OCI-LY1 (cell line): ENCODE measurements around the gene CENPX.

ENCODE experiments used
- H2AFZ ChIP-seq: fragments of 200-600 bp; sonication (generic), shearing (Covaris generic); 2 replicates; pipeline ENCODE4 v1.6.0; 2014; ENCODE audit warnings: antibody characterized with exemption, mild to moderate bottlenecking, low read length
- H3F3A ChIP-seq: fragments of 200-600 bp; sonication (generic), shearing (Covaris generic); 2 replicates; pipeline ENCODE4 v1.6.0; 2014; ENCODE audit warnings: mild to moderate bottlenecking, antibody characterized with exemption, low read length, moderate library complexity; ENCODE audit not compliant: insufficient read depth
- H3K27ac ChIP-seq: fragments of 200-600 bp; sonication (generic); 2 replicates; pipeline ENCODE4 v1.5.1; 2014; ENCODE audit warnings: low read length, mixed run types, mild to moderate bottlenecking, low read depth; ENCODE audit not compliant: poor library complexity, severe bottlenecking
- H3K27me3 ChIP-seq: fragments of 200-600 bp; sonication (generic); 2 replicates; pipeline ENCODE4 v1.6.0; 2014; ENCODE audit warnings: antibody characterized with exemption, mild to moderate bottlenecking, low read length, moderate library complexity; ENCODE audit not compliant: insufficient read depth
- H3K36me3 ChIP-seq: fragments of 200-600 bp; sonication (generic); 2 replicates; pipeline ENCODE4 v1.6.1; 2014; ENCODE audit warnings: mild to moderate bottlenecking, antibody characterized with exemption, low read length, moderate library complexity, mixed read lengths; ENCODE audit not compliant: insufficient read depth
- H3K4me1 ChIP-seq: fragments of 200-600 bp; sonication (generic); 2 replicates; pipeline ENCODE4 v1.5.1; 2014; ENCODE audit warnings: mild to moderate bottlenecking, low read length, moderate library complexity; ENCODE audit not compliant: insufficient read depth, severe bottlenecking
- H3K4me2 ChIP-seq: fragments of 200-600 bp; sonication (generic), shearing (Covaris generic); 2 replicates; pipeline ENCODE4 v1.6.1; 2014; ENCODE audit warnings: low read length
- H3K4me3 ChIP-seq: fragments of 200-600 bp; sonication (generic); 2 replicates; pipeline ENCODE4 v1.5.1; 2014; ENCODE audit warnings: low read length, low read depth, mild to moderate bottlenecking, mixed read lengths; ENCODE audit not compliant: poor library complexity, severe bottlenecking
- H3K79me2 ChIP-seq: fragments of 200-600 bp; shearing (Covaris generic); 2 replicates; pipeline ENCODE4 v1.6.1; 2016; ENCODE audit warnings: mixed run types, low read length, mixed read lengths; ENCODE audit not compliant: insufficient read depth
- H3K9ac ChIP-seq: fragments of 200-600 bp; sonication (generic), shearing (Covaris generic); 2 replicates; pipeline ENCODE4 v1.6.1; 2014; ENCODE audit warnings: mild to moderate bottlenecking, low read length, mixed read lengths
- H3K9me2 ChIP-seq: fragments of 200-600 bp; sonication (generic), shearing (Covaris generic); 2 replicates; pipeline ENCODE4 v1.6.1; 2014; ENCODE audit warnings: low read depth, mild to moderate bottlenecking, low read length, mixed read lengths
- H3K9me3 ChIP-seq: fragments of 200-600 bp; shearing (Covaris generic); 2 replicates; pipeline ENCODE4 v1.6.1; 2014; ENCODE audit warnings: low read length, mixed read lengths
- H4K20me1 ChIP-seq: fragments of 200-600 bp; sonication (generic), shearing (Covaris generic); 2 replicates; pipeline ENCODE4 v1.6.0; 2016; ENCODE audit warnings: mild to moderate bottlenecking, low read length; ENCODE audit not compliant: insufficient read depth
- EZH2 ChIP-seq: fragments of 200-600 bp; sonication (generic), shearing (Covaris generic); IDR thresholded peaks from 2 replicates; pipeline ENCODE4 v1.8.0; 2017; ENCODE audit warnings: borderline replicate concordance, mixed run types, mild to moderate bottlenecking, antibody characterized with exemption, low read length, moderate library complexity, mixed read lengths
- TF ChIP-seq, protein P1 (sequence below): fragments of 200-600 bp; sonication (generic), shearing (Covaris generic); IDR thresholded peaks from 2 replicates; pipeline ENCODE4 v1.5.1; 2017; ENCODE audit warnings: mild to moderate bottlenecking, antibody characterized with exemption, low read length, moderate library complexity, mixed read lengths

Gene CENPX

DNA sequence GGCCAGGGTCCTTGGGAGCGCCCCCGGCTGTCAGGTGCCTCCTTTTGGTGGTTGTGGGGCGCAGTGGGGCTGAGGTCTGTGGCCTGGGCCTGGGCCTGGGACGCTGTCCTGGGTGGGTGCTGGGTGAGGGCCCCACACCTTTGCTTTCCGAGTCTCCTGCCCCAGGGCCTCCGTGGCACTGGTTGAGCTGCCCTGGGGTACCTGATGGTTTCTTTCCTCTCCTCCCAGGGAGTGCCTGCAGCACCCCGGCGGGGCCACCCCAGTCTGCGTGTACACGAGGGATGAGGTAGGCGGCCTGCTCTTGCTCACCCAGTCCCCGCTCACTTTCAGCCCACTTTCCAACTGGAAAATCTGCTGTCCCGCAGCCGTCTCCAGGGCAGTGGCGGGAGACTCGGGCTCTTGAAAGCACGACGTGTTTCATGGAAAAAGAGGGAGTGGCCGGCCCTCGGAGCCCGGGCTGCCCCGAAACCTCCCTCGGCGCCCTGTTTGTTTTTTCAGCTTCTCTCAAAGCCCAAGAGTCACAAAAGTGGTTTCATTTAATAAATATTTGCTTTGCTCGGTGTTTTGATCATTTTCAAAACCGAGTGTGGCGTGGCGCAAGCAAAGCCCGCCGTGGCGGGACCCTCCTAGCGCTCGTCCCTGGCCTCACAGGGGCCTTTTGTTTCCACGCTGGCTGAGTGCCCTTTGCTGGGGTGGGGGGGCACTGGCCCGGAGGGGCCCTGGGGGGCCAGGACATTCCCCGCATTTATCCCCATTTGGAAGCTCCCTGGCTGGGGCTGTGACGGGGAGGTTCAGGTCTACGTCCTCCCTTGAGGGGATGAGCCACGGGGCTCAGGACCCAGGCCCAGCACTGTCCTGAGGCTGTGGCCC lies 27.9 kb downstream of the CENPX start:
- Histone ChIP-seq H2AFZ (no peak overlapping the region), H3K4me1 (no peaks in the 10 kb centered on the region), H3F3A (no peaks in the 10 kb centered on the region), H3K9me2 (no peaks in the 10 kb centered on the region), H3K36me3 (no peaks in the 10 kb centered on the region), H3K4me3 (no peak overlapping the region), H3K4me2 (no peak overlapping the region), H4K20me1 (no peaks in the 10 kb centered on the region), H3K27ac (no peak overlapping the region), H3K79me2 (no peaks in the 10 kb centered on the region), H3K9ac (no peak overlapping the region), H3K9me3 (no peaks in the 10 kb centered on the region), H3K27me3 (no peaks in the 10 kb centered on the region)
- TF ChIP-seq EZH2 = no peak
- TF ChIP-seq, protein P1, sequence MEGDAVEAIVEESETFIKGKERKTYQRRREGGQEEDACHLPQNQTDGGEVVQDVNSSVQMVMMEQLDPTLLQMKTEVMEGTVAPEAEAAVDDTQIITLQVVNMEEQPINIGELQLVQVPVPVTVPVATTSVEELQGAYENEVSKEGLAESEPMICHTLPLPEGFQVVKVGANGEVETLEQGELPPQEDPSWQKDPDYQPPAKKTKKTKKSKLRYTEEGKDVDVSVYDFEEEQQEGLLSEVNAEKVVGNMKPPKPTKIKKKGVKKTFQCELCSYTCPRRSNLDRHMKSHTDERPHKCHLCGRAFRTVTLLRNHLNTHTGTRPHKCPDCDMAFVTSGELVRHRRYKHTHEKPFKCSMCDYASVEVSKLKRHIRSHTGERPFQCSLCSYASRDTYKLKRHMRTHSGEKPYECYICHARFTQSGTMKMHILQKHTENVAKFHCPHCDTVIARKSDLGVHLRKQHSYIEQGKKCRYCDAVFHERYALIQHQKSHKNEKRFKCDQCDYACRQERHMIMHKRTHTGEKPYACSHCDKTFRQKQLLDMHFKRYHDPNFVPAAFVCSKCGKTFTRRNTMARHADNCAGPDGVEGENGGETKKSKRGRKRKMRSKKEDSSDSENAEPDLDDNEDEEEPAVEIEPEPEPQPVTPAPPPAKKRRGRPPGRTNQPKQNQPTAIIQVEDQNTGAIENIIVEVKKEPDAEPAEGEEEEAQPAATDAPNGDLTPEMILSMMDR = no peak

DNA sequence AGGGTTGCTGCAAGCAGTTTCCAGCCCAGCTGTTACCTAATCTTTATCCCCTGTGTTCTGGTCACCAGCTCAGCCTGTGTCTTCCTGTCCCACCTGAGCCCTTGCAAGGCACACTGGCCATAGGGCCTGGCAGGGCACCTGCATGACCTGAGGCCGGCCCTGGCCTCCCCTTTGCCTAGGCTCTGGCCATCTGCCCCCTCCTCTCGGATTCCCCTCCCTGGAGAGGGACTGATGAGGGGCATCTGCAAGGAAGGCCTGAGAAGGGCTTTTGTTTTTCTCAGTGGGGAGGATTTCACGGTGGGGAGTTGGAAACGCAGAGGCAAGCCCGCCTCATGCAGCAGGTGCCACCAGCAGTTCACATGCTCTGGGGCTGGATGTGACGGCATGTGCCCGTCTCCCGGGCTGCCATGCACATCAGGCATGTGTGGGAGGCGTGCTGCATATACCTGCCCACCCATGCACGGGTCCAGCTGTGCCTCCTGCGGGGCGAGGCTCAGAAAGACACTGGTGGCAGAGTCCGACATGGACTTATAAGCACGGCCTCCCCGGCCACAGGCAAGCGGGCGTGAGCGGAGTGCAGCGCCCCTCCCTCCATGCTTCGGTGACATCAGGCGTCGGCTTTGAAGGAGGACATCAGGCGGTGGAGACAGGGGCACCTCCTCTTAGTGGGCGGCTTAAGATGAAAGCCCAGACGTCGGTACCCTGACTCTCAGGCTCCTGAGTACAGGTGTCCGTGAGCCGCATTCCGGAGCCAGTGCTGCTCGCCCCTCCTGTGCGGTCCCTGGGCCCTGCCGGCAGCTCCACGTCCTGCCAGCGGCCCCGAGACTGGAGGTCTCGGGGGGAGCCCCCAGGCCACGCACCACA lies 28.7 kb downstream of the CENPX start:
- no peaks in the 10 kb centered on the region for H3K9me3 ChIP-seq
- H3K27ac ChIP-seq = no peak overlapping the region
- no peak overlapping the region for H3K4me2 ChIP-seq
- H3F3A ChIP-seq = no peaks in the 10 kb centered on the region
- no peak overlapping the region for H3K9ac ChIP-seq
- H3K4me1 ChIP-seq = no peaks in the 10 kb centered on the region
- H2AFZ ChIP-seq = no peak overlapping the region
- no peaks in the 10 kb centered on the region for H3K27me3 ChIP-seq
- H3K9me2 ChIP-seq = no peaks in the 10 kb centered on the region
- no peak for TF ChIP-seq EZH2
- TF ChIP-seq, protein P1 = no peak
- H3K4me3 ChIP-seq = no peak overlapping the region
- no peaks in the 10 kb centered on the region for H3K36me3 ChIP-seq
- H4K20me1 ChIP-seq = no peaks in the 10 kb centered on the region
- no peaks in the 10 kb centered on the region for H3K79me2 ChIP-seq

DNA sequence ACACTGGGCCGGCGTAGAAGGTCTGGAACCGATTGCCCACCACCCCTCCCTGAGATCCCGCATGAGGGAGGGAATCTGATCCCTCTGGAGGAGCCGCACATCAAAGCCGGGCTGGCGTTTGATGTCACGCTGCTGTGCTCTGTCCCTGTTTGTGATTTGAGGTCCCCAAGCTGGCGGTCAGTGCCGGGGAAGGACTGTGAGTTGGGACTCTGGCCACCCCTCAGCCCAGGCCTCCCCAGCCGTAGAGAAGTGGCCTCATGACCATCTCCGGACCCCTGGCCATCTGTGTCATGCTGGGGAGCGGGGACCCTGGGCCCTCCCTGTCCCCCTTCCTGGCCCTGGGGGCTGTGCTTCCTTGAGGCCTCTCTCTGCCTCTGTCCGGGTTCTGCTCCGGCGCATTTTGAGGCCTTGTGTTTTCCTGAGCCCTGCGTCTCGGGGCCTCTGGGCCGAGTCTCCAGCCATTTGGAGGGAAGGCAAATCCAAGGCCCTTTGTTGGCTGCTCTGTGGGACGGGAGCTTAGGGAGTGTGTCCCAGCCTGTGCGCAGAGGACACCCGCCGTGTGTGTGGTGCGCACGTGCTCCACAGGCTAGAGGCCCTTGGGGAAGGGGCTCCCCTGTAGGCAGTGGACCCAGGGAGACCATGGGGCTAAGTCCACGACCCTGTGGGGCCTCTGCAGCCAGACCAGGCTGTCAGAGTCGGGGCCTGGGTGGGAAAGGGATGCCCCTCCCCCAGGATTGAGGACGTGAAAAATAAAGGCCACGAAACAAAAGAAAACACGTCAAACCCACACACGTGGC lies 30.2 kb downstream of the CENPX start:
- Histone ChIP-seq H3K9ac (no peak overlapping the region), H3K27me3 (no peaks in the 10 kb centered on the region), H3K4me1 (no peaks in the 10 kb centered on the region), H3K9me3 (no peaks in the 10 kb centered on the region), H3K79me2 (no peaks in the 10 kb centered on the region), H3F3A (no peaks in the 10 kb centered on the region), H3K27ac (no peak overlapping the region), H3K36me3 (no peaks in the 10 kb centered on the region), H3K4me3 (no peak overlapping the region), H3K4me2 (no peak overlapping the region), H4K20me1 (no peaks in the 10 kb centered on the region), H2AFZ (no peak overlapping the region), H3K9me2 (no peaks in the 10 kb centered on the region)
- TF ChIP-seq EZH2 = no peak
- TF ChIP-seq, protein P1 = no peak
